Measurements from ENCODE around the gene PSMB3. TPM values are rescaled to one million over a fixed set of nuclear protein-coding genes. Genes with fewer than 3 reads are reported as not detected.

Gene PSMB3
- total RNA-seq, 1 donor from 2014 or later, result 106 TPM

GRCh38 chr17:38733982-38734973, 18.3 kb upstream of the PSMB3 start:
- DNase-seq, result no peak

- DNase-seq, result no peak
Observed at GRCh38 chr17:38735161-38735997, 17.2 kb upstream of the PSMB3 start.

- DNase-seq, result no peak
Observed at GRCh38 chr17:38738007-38738662, 14.4 kb upstream of the PSMB3 start.

- DNase-seq, result no peak
Observed at GRCh38 chr17:38738686-38739085, 13.9 kb upstream of the PSMB3 start.

GRCh38 chr17:38739305-38739704, 13.2 kb upstream of the PSMB3 start:
- DNase-seq, result no peak

- DNase-seq, result no peak
Observed at GRCh38 chr17:38740044-38740443, 12.5 kb upstream of the PSMB3 start.

GRCh38 chr17:38740806-38741205, 11.7 kb upstream of the PSMB3 start:
- no peak for DNase-seq

- peak; percentile 42 for DNase-seq
Observed at GRCh38 chr17:38741461-38741860, 11.1 kb upstream of the PSMB3 start.

- DNase-seq, result peak; percentile 81
Observed at GRCh38 chr17:38741921-38742410, 10.6 kb upstream of the PSMB3 start.

GRCh38 chr17:38742411-38743308, 9.9 kb upstream of the PSMB3 start:
- DNase-seq, result peak; percentile 97

- no peak for DNase-seq
Observed at GRCh38 chr17:38743556-38744171, 8.9 kb upstream of the PSMB3 start.

GRCh38 chr17:38745545-38745944, 7.0 kb upstream of the PSMB3 start:
- DNase-seq, result no peak

GRCh38 chr17:38746004-38746848, 6.3 kb upstream of the PSMB3 start:
- DNase-seq, result peak; percentile 28

GRCh38 chr17:38746849-38747462, 5.6 kb upstream of the PSMB3 start:
- DNase-seq, result no peak

GRCh38 chr17:38747463-38748148, 4.9 kb upstream of the PSMB3 start:
- no peak for DNase-seq

GRCh38 chr17:38748149-38748891, 4.2 kb upstream of the PSMB3 start, which contains the start of gene PCGF2:
PCGF2 (minus strand) TSS chr17:38748336; CDS start chr17:38740402, 7,934 bp downstream.
- peak; percentile 94 for DNase-seq

- no peak for DNase-seq
Observed at GRCh38 chr17:38748892-38749222, 3.7 kb upstream of the PSMB3 start.
